HG02759 (cell line): Measurements from ENCODE around the gene CDADC1.
A peak's percentile ranks its signal among the peaks of the same experiment; 100 is the strongest.
"Not testable (repeated sequence)": the region's sequence is repeated elsewhere in the genome, so short reads cannot be mapped to it uniquely, and the experiment has no call there.

Experiments
- ATAC-seq: cut with Tn5 transposase; IDR thresholded peaks from one replicate; pipeline ENCODE4 v1.9.1; 2021; ENCODE audit warnings: mild to moderate bottlenecking, moderate library complexity; ENCODE audit not compliant: unreplicated experiment

Gene CDADC1

DNA sequence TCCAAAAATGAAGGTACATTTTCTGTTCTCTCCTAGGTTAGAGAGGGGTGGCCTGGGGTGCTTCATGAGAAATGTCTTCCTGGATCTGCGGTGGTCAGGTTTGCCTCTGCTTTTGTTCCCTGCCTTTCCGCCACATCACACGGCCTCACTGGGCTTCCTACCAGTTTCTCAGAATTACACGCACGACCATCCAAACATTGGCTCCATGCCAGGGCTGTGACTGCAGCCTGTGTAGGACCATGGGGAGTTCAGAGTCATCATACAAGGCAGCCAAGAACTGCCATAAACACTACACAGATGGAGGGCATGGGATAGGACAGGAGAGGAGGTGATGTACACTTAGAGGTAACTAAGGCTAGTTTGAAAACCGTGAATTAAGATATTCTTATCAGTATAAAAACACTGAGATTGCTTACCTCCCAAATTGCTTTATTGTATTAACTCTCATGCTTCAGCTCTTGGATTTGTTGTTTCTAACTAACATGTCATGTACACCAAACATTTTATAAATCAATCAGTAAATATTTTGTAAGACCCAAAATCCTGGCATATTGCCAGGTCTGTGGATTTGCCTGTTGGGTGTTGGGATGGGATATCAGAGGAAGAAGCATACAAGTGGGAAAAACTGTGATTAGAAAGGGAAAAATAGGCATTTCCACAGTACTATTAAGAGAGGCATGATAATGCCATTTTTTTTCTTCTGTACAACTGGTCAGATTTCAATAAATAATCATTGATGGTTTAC is 45.2 kb downstream of the CDADC1 start:
- no peak for ATAC-seq

DNA sequence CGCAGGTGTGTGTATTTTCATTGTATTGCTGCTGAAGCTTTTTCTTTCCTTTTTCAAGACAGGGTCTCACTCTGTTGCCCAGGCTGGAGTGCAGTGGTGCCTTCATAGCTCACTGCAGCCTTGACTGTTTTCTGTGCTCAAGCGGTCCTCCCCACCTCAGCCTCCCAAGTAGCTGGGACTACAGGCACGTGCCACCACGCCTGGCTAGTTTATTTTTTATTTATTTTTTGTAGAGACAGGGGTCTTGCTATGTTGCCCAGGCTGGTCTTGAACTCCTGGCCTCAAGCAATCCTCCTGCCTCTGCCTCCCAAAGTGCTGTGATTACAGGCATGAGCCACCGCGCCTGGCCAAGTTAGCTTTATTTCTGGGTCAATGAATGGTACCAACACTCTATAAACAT is 47.0 kb downstream of the CDADC1 start:
- ATAC-seq = not testable (repeated sequence)

DNA sequence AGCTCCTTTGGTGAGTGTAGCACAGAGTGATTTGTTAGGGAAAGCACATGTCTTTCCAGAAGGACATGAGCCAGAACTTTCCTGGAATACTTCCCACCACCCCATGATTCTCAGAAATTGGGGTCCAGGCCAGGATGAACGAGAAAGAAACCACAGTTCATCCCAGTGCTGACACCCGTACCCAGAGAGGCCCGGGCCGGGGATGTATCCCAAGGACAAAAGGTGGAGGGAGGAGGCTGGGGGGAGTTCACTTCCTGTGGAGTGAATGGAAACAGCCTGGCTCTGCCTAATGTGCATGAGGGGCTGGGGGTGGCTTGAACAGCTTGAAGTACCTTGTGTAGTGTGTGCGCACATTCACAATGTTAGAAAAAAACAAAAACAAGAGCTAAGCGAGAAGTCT is 47.5 kb downstream of the CDADC1 start:
- ATAC-seq = no peak

DNA sequence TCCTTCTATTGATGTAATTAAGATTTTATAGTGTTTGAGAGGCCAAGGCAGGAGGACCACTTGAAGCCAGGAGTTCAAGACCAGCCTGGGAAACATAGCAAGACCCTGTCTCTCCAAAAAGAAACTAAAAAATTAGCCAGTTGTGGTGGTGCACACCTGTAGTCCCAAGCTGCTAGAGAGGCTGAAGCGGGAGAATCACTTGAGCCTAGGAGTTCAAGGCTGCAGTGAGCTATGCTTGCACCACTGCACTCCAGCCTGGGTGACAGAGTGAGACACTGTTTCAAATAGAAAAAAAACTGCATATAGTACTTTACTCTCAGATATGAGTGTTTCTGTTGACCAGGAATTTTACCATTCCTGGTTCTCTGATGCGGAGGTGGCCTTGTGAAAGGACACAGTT is 48.9 kb downstream of the CDADC1 start:
- no peak for ATAC-seq

DNA sequence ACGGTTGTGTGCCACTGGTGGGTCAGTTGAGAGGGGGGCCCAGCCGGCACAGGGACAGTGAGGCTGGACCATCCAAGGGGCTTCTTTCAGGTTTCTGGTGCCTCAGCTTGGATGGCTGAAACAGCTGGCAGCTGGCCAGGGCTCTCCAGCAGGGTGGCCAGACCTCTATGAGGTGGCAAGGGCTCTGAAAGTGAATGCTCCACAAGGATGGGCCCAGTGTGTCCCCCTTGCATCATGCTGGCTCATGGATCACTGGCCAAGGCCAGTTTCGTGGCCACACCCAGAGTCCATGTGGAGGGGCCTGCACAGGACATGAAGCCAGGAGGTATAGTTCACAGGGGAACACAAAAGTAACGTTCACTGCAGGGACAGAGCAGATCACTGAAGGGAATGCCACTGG is 49.6 kb downstream of the CDADC1 start:
- no peak for ATAC-seq

DNA sequence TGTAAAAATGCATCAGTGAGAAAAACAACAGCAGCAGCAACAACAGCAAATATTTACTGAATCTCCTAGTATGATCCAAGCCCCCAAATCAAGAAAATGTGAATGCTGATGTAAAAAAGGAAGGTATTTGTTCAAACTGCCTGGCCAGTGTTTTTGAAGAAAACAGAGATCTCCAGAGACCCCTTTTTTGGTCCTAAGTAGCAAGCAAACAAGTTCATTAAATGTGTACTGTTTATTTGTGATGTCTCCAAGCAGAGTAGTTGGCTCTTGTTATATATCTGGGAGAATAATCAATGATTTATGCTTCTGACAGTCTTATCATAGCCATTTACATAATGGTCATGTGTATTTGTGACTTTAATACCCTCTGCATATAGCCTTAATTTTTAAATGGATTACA is 50.7 kb downstream of the CDADC1 start:
- no peak for ATAC-seq

DNA sequence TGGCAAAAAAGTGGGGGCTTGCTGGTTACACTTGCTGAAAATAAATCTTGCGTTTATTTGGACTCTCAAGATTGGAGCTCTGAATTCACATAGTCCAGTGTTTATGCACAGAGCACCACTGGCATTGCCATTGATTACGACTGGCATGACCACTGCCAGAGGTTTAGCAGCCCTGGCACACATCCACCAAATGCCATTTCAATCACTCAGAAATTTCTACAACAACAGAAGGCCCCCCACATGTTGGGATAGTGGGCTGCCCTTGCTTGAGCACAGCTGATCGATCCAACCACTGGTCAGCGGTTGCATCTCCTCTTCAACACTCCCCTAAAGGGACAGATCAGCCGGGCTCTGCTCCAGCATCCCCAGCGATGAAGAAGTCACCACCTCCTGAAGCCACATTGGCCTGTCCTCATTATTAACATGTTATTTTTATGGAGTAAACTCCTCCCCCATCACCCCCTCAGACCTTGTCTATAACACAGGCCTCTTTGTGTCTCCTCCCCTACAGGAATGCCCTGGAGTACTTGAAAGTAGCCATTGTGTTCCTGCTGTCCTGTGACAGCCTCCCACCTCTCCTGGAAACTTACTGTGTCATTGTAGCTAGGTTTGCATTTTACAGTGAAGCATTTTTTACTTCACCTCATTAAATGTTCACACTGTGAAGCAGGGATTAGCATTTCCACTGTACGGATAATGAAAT is 51.3 kb downstream of the CDADC1 start:
- no peak for ATAC-seq

DNA sequence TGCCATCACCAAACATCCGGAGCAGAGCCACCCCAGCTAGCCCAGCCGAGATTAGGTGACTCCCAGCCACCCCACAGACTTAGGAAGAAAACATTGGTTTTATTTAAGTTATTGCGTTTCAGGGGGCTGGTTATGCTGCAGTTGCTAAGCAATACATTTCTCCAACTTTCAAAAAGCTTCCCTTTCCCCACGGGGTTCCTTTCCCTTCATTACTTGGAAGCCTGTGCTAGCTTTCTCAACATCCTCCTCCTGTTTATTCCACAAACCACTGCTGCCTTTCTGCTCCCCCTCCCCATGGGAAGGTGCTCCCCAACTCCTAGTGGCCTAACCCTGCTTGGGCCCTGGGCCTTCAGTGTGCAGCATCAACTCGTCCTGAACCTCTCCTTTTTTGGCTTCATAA is 52.6 kb downstream of the CDADC1 start:
- ATAC-seq = no peak

DNA sequence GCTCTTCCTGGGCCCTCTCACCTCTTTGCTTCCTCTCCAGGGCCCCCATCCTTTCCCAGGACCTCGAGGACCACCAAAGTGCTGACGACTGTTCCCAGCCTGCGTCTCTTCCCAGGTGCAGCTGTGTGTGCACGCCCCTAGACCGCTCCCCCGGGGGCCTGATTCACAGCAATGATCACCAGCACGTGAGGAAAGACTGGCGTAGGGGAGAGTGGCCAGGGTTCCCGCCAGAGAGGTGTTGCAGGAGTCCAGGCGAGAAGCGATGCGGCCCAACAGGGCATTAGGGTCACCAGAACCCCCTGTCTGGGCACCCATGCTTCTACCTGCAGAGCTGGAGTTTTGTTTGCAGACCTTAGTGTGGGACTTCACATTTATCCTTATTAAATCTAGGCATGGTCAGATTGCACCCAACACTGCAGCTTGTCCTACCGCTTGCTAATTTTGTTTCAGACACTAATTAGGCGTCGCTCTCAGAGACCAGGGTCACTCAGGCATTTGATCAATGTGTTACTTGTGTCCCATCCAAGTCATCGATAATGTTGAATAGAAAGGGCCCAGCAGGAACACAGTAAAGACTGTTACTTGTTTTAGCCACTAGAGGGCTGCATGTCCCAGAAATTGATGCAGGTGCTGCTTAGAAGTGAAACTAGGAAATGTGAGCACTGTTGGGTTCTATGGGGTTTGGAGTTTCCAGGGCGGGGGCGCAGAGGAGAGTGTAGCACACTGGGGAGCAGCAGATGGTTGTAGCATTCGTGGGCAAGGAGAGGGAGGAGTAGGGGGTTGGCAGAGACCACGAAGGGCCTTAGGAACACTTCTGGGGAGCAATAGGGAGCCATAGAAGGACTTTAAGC is 53.2 kb downstream of the CDADC1 start:
- peak; percentile 89 for ATAC-seq

DNA sequence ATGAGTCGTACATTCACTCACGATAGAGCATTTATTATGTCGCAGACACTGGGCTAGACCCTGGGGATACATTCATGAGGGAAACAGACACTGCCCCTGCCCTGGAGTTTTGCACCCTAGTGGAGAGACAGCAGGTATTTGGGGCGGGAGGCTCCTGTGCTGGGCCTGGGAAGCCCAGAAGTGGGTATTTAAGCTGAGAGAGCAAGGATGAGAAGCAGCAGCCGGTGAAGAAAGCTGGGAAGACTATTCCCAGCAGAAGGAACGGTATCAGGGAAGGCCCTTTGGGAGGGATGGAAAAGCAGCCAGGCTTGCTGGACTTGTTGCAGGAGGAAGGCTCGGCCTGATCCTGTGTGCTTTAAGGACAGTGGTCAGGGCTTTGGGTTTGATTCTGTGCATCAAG is 54.5 kb downstream of the CDADC1 start:
- ATAC-seq = no peak

DNA sequence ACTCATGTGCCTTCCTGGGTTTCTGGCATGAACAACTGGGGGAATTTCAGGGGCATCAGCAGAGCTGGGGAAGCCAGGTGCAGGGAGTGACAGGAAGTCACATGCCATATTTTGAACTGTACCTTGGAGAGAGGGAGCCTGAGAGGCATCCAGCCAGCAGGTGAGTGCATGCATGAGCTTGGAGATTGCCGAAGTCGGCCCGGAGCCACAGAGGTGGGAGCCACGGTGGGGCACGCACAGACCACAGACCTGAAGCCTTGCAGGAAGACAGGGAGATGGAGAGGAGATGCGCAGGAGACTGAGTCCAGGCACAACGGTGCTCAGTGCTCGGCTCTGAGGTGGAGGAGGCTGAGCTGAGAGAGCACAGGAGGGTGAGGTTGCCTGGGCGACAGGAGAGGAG is 55.1 kb downstream of the CDADC1 start:
- no peak for ATAC-seq

DNA sequence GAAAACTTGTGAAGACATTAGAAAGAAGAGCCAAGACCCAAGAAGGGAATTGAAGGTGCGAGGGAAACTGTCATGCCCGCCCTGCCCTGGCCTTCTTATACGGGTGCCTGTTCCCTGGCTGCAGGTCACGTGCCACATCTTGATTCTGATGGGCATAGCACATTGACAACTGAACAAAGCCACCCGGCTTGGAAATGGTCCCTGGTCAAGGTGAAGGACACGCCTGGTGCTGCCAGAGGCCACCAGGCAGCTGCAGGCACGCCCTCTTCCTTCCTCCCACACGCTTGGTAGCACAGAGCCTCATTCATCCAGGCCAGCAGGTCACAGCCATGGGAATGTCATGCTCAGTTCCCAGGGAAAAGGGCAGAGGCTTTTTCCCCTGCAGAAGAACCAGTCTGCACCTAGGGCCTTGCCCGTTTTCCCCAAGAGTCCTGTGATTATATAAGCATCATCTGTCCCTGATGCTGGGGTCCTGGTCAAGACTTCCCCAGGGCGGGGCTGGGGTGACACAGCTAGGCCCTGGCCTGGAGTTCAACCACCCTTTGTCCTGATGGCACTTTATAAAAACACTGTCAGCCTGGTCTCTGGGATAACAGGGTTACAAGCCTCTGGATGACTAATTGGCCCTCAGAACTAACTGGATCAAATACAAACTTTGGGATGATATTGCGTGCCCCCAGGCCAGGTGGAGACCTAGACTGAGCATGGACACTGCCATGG is 56.0 kb downstream of the CDADC1 start:
- no peak for ATAC-seq

DNA sequence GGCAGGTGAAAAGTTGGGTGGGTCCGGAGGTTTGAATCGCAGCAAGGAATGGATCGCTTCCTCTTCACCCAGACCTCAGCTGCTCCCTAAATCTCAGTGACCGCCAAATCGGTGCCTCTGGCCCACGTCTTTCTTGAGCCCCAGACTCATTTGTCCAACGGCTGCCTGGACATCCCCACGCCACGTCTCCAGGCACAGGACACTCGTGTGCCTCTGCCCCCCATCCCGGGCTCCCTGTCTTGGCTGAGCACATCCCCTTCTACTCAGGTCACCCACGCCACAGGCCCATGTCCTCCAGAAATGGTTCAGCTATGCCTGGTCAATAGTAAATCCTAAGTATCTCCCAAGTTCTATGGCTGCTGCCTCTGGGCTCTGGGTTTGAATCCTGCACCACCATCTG is 56.6 kb downstream of the CDADC1 start:
- ATAC-seq = no peak

DNA sequence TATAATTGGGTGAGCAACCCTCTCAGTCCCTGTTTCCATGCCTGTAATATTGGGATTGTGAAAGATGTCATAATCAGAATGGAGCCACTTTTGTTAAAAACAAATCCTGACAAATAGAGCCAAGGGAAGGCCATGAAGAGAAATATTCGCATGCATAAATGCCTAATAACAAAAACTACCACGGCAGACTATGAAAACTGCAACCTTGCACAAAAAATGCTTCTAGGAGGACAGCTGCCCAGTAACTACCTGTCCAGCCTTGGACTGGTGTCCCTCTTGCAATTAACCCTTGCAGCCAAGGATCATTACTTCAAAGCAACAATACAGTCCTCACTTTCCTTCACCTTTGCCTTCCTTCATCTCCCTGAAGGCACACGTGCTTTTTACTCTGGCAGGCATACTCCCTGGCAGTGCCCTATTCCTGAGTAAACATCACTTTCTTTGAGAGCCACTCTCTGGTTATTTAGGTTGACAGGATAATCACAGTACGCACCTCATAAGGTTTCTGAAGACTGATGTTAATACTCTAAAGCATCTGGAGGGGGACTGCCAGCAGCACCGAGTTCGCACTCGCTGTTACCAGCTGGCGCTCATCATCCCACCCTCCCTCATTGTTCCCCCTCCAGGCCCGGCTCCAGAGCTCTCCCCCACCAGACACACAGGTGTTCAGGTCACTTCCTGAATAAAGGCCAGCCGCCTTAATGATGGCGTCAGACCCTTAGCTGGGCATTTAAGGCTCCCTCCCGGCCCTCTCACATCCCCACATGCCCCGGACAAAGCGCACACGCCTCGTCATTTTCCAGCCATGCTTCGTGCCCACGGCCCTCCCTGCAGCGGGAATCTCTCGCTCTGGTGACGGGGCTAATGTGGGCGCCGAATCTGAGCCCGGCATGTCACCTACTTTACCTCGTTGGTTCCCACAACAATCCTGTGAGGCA is 57.3 kb downstream of the CDADC1 start:
- no peak for ATAC-seq

DNA sequence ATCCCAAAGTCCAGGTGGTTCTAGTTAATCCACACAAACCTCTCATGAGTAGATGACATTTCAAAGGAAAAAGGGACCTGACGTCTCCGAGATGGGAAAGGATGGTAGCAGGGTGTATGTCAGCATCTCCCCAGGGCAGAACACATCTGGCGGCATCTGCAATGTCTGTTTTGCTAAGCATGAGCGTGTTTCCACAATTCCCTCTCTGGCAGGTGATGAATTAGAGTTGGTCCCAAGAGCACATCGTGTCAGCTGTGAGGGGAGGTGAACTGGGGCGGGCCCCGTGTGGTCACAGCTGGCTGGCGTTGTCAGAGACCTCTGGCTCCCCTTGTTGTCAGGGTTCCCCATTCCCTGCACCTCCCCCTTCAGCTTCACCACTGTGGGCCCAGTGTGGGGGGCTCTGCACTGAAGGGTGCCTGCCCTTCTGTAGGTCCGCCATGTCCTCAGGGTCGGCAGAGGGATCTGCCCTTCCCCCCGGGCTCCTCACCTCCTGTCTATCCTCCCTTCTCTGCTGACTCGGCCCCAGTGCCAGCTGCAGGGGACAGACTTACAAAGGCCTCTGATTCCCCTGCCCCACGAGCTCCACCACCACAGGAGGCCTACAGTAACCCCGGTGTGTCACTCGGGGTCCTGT is 58.2 kb downstream of the CDADC1 start:
- ATAC-seq = no peak

DNA sequence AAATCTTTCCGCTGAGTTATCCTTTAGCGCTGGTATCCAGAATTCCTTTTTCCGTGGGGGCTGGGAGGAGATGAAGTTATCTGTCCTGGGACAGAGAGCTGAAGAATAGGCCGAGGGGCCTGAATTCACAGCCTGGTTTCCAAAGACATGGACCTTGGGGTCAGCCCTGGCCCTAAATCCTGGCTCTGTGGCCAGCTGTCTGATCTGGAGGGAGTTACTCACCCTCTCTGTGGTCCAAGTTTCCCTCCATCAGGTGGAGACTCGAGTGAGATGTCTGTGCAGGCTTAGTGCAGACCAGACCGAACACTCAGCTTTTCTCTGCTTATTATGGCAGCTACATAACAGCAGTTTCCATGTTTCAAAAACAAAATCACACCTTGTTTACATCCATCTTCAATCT is 59.6 kb downstream of the CDADC1 start:
- ATAC-seq = no peak

DNA sequence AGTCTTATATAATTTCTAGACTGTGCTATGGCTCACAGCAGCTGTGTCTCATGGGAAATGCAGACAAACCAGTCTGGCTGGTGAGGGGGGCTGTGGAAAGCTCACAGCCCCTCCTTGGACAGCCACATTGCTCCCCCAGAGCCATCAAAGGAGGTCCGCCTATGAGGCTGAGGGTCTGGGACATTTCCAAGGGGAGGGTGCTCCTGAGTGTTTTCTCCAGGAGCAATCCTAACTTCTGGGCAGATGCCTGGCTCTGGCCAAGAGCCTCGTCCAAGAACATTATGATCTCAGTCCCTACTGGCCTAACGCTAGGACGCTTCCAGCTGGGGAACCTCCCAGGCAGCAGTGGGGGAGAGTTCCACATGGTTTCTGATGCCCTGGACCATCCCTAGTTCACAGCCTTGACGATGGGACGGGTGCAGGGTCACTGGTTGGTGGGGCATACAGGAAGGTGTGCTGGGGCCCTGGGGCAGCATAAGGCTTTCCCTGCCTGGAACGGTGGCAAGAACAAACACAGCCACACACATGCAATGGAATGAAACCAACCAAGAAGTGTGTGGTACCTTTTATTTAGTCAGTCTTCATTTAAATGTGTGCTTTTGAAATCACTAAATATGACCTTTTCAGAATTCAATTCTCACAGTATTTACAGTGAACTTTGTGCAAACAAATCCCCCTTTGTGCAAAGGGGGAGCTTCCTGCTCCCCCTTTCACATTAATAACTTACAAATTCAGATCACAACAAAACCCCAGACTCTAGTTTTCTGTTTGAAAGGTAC is 60.6 kb downstream of the CDADC1 start:
- no peak for ATAC-seq

DNA sequence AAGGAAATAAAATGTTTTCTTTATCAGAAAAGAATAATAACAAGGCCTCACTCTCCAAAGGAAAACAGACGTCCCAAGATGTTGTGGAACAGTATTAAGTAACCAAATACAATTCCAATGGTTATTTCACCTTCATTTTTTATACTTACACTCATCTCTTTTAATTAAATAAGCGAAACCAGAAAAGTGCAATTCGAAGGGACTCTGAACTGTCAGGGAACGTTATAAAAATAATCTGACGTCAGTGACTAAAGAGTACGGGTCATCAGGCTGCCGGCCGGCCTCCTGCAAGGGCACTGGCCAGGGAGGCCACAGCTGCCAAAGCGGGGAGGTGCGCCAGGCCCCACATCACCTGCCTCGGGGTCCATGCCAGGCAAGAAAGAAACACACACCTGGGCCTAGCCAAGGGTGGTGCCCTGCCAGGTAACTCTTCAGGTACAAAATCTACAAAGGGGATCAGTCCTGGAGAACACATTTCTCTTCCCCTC is 61.2 kb downstream of the CDADC1 start:
- no peak for ATAC-seq

DNA sequence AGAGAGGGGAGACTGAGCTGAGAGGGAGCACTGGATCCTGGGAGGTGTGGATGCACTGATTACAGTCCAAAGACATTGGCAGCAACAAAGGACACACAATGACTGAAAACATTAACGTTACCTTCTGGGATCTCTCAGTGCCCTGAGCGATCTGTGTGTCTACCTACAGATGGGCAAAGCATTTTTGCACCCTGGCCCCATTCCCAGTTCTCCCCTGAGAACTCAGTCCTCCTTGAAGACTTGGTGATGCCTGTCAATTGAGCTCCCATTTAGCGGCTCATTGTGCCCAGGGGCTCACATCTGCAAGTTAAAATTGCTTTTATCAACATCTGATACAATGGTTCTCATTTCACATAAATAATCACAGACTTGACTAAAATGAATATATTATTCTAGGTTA is 62.5 kb downstream of the CDADC1 start:
- no peak for ATAC-seq
